Measurements from ENCODE around the gene EID2B.

GRCh38 chr19:39568604-39569003, 36.0 kb upstream of the EID2B start:
- no peak for TF ChIP-seq CTCF (IDR thresholded peaks at IDR 0.05; ENCODE audit: low read length)
- no peak for TF ChIP-seq EZH2 (IDR thresholded peaks at IDR 0.05; ENCODE audit: borderline replicate concordance, low read length)
